ENCODE data around the gene MYEOV.

The MYEOV gene

DNA sequence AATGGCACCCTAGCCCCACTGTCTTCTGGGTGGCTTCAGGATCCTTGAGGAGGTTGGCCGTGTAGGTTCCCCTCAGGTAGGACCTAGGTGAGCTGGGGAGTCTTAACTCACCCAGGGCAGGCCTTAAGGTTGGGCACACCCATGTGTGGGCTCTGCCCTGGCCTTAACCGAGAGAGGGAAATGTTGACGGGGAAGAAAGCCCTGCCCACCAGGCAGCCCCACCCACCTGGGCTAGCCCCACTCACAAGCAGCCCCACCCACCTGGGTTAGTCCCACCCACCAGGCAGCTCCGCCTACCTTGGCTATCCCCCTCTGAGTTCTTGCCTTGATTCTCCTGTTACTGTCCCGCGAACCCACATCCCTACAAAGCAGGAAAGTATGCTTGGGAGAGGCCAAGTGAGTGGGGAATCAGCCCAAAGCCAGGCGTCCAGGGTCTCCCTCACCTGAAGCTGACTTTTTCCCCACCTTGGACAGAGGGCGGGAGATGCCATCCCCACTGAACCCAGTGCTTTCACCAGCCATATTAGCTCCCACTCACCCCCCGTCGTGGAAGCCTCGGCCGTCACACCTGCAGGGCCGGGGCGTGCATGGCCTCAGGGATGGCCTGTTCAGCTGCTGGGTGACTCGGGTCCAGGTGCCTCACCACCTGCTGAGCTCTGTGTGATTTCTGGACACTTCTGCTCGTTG, at the start of gene MYEOV:
MYEOV (plus strand) TSS at position 337 of the 687 bp plus-strand sequence. CDS start 1,200 bp downstream, outside the sequence.
- DNase-seq = no peak

DNA sequence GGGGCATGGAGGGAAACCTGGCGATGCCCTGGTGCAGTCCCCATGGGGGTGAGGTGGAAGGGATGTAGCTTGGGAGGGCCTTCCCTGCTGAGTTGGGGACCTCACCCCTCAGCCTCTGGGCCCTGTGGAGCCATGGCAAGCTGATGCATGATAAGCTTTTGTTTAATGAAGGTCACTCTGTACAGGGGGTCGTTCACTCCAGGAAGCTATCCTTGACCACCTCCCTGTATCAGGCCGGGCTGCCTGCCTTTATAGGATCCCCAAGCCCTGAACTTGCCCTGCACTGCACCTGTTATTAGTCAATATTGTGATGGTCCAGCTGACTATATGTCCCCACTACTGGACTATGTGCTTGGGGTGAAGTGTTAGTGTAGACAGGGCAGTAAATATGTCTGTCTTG, 49.7 kb upstream of the MYEOV start:
- DNase-seq = no peak

DNA sequence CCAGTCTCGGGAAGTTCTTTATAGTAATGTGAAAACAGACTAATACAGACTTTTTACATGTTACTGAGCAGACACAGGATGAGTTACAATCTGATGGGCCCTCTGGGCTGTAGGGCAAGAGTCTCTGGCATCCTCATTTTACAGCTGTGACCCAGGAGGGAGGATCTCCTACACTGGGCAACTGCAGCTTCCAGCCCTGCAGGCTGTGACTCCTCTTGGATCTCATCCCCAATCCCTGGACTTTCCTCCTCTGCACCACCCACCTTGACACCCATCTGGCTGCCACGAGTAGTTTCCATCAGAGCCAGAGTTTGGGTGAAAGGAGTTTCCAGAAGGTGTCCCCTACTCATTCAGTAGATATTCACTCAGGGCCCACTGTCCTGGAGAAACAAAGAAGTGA, 48.9 kb upstream of the MYEOV start:
- DNase-seq = no peak

DNA sequence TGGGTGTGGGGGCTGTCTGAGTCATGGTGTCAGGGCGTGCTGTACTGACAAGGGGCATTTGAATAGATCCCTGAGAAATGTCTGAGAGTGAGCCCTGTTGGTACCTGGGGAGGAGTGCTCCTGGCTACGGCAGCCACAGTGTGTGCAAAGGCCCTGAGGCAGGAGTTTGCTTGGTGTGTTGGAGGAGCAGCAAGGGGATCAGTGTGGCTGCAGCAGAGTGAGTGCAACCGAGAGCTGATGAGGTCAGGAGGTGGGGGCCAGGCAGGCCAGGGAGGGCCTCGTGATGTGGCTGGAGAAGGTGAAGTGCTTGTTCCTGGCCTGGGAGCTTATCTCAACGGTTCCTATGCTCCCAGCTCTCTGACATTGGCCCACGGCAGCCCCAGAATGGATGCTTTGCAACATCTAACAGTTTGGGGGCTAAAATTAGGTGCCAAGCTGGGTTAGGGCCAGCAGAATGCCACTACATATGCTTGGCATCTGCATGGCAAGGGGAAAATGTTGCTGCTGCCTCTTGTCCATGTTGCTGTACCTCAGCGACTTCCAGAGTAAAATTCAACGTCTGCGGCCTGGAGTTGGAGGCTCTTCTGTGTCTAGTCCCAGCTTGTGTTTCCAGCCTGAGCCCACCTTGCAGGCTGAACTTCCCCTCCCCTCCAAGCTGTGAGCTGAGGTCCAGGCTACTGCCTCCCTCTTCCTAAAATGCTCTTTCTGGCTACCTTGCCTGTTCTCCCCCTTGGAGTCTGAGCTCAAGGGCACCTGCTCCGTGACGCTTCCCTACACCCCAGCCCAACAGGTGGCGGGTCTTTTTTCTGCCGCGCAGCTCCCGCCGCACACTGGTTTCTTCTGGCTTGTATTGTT, 48.2 kb upstream of the MYEOV start:
- no peak for DNase-seq

DNA sequence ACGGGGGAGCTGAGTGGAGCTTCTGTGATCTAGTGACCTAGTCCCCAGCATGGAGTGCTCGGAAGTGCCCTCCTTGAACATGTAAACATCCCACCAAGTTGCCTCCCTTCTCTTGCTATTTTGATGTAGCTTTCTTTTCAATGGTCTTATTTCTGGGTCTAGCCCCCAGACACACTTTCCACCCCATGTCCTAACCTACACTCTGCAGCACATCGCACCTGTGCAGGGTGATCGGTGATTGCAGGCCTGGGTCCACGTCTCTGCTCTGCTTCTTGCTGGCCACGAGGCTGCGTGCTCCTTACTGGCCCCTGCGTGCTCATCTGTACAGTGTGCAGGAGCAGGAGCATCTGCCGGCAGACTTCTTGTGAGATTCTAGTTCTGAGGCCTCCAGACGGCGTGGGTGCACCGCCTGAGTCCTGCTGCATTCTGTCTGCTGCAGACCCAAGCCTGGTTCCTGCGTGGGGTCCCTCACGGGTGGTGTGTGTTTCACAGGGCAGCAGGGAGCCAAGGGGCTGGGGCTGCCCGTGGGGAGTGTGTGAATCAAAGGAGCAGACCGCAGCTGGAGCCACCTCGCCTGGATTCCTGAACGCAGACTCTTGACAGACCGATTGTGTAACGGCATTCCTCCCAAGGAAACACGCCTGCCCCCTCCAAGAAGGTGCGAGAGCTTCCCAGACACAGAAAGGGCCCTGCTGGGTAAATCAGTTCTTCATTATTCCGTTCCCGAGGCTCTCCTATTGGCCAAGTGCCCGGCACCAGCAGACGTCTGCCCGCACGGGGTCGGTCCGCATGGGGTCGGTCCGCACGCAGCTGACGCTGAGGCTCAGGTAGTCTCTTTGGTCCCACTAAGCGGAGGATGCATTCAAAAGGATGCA, 44.4 kb upstream of the MYEOV start:
- no peak for DNase-seq

DNA sequence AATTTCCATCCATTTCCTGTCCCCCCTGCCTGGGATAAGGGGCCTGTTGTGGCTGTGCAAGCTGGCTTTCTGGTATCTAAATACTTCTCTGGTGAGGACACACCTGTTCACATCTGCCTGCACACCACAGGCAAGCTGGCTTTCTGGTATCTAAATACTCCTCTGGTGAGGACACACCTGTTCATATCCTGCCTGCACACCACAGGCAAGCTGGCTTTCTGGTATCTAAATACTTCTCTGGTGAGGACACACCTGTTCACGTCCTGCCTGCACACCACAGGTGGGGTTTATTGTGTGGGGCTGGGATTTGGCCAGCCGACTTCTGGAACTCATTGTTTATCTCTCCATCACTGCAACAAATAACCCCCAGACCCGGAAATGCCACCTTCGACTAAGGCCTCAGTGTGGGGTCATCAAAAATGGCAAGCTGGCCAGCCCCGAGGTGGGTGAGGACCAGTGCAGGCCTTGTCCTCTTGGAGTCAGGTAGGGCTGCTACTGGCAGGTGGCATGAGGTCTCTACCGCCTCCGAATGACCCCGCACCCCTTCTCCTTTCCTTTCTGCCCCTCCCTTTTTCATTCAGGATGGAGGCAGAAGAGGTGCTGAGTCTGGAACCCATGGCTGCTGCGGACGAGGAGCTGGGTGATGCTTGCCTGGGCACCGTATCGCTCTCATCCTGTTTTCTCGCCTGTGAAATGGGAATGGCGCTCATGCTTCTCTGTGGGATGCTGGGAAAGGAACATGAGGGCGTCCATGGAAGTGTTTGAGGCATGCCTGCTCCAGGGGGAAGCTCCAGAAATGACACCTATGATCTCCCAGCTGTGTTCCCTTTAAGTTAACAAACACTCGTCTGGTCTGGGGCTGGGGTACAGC, 43.5 kb upstream of the MYEOV start:
- no peak for DNase-seq

DNA sequence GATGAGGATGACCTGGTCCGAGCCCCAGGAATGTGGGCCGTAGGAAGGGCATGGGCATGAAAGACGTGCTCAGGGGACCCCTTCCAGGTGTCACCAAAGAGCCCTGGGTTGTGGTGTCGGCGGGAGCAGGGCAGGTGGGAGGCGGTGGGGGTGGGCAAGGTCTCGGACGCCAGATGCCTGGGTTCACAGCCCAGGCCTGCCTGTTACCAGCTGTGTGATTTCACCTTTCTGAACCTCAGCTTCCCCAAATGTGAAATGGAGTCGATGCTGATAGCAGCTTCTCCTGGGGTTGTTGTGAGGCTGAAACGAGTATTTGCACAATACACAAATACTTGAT, 42.9 kb upstream of the MYEOV start:
- no peak for DNase-seq

DNA sequence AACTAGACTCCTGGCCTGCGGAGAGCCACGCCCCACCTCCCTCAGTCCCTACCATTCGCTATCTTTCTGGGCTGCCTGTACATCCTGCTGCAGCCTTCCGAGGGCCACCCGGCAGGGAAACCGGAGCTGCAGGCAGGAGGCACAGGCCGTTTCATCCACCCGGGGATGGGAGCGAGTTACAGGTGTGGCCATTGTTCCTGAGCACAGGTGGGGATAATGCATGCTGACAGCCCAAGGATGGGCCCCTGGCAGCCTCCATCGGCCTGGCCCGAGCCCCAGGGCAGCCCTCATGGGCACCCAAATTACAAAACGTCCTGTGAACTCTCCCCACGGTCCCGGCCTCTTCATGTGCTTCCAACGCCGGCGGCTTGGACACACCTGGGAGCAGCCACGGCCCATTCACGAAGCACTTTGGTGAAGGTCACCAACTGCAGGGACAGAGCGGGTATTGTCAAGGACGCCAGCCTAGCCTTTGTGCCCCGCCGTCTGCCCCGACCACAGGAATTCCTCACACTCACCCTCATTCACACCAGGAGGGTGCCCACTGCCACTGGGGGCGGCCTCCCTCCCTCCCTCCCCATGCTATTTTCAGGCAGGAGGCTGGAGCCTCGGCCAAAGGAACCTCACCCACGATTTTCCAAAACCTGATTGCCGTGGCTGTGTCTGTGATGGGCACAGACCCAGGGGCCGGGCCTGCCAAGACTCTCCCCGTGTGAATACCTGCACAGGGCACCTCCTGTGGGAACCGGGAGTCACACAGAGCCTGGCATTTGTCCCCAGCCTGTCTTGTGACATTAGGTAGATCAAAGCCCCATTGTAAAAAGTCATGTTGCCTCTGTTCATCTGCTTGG, 42.1 kb upstream of the MYEOV start:
- no peak for DNase-seq

DNA sequence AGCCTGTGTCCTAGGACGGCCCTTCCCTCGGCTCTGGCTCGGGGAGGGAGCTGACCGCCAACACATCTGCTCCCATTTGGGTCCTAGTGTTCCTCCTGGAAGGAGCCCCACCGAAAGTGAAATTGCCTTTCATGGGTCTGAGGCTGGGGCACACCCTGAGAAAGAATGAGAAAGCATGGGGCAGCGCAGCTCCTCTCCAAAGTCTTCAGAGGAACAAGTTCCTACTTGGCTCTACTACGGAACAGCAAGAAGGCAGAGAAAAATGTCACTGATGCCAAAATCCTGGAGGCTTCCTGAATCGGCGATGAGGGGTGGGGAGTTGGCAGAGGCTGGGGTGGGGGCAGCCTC, 41.5 kb upstream of the MYEOV start:
- no peak for DNase-seq

DNA sequence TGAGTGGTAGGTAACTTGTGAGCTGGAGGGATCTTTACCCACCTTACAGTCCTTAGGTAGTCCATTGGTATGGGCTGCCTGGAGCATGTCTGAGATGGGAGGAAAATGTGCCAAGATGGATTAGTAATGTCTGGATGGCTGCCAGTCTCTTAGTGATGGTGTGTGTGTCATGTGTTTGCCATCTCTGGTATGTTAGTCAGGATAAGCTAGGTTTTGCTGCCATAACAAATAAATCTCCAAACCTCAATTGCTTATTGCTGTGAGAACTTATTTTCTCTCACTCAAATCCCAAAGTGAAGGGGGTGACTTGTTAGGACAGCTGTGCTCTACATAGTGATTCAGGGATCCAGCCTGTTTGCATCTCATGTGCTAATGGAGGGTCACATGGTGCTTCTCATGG, 40.9 kb upstream of the MYEOV start:
- DNase-seq = no peak

DNA sequence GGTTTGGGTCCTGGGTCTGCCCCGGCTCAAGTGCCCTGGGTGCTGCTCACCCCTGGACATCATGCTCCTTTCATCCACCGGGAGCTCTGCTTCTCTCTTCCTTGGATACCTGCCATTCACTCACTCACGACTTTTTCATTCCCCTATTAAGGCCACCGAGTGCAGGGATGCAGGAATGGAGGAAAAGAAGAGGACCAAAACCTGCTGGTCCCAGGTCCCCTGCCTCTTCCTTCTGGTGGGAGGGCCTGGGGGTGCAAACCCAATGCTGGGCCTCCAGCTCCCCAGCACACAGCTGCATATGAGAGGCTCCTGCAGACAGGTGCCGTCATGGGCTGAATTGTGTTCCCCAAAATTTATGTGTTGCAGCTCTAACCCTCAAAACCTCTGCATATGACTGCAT, 36.8 kb upstream of the MYEOV start:
- DNase-seq = no peak

DNA sequence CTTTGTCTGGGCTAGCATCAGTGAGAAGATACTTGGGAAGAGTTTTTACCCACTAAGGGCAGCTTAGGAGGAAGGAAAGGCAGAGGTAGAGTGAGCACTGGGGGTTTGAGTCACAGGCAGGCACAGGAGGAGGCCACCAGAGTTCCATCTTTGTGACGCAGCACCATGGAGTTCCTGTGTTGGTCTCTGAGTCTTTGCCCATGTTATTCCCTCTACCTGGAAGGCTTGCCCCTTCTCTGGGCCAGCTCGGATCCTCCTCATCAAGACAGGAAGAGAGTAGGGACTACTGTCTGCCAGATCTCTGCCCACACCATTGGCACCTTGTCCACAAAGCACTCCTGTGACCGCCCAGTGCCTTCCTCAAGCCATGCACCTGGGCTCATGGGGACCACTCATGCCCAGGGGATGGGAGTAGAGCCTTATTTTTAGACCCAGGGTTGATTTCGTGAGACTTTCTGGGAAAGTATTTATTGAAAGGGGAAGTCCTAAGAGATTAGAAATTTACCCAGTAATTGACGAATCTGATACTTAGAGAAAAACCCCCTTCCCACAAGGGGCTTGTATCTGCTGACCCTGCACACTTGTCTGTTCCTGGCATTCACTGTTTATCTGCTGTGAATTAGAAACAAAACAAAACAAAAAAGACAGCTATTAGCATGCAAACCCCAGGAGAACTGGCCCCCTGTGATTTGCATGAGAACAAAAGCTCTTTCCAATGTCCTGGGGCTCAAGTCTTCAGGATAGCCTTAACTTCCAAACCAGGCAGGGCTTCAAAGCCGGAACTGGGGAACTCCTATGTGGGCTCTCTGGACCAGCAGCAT, 35.9 kb upstream of the MYEOV start:
- DNase-seq = no peak

DNA sequence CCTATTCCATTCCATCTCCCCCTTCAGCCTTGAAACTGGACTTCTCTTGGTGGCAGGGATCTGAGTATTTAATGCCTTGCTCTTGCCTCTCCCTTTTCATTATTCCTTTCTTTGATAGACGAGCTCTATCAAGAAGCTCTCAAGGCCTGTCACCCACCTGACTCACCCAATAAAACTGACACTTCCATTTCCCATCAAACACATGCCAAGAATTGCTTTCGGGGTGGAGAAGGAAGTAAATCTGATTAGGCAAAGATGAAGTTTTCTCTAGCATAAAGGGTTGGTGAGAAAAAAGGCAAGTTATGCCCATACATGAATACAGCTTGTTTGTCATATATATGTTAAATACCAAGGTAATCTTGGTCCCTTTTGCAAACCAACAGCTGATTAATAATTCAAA, 34.9 kb upstream of the MYEOV start:
- DNase-seq = no peak

DNA sequence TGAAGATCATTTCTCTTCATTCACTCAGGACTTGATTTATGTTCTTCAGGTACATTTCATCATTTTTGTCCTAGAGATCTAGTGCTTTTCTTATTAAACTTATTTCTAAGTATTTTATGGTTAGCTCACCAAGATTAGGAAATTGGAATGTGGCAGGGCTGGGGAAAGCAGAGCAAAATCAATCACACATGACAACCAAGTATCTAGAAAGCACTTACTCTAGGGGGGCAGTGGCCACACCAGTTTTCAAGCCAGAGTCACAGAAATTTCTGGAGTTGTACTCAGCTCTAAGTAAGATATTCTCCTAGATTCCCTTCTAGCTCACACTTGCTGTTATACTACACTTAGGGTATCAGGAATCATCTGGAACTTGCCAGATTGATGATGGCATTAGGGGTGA, 33.3 kb upstream of the MYEOV start:
- no peak for DNase-seq

DNA sequence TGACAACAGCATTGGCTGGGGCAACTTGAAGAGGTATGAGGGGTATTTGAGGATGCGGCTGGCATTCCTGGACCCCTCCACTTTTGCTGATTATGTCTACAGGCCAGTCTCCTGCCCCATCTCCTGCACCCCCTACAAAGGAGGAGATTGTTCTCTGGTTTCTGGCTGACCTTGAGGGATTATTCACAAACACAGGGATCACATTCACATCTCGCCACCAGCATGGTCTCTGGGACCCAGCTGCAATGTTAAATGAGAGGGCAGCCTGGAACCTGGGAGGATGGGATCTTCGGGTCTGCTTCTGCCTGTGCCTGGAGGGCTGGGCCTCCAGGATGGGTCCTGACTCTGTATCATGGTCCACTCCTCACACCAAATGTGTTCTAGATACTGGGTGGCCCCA, 32.8 kb upstream of the MYEOV start:
- no peak for DNase-seq

DNA sequence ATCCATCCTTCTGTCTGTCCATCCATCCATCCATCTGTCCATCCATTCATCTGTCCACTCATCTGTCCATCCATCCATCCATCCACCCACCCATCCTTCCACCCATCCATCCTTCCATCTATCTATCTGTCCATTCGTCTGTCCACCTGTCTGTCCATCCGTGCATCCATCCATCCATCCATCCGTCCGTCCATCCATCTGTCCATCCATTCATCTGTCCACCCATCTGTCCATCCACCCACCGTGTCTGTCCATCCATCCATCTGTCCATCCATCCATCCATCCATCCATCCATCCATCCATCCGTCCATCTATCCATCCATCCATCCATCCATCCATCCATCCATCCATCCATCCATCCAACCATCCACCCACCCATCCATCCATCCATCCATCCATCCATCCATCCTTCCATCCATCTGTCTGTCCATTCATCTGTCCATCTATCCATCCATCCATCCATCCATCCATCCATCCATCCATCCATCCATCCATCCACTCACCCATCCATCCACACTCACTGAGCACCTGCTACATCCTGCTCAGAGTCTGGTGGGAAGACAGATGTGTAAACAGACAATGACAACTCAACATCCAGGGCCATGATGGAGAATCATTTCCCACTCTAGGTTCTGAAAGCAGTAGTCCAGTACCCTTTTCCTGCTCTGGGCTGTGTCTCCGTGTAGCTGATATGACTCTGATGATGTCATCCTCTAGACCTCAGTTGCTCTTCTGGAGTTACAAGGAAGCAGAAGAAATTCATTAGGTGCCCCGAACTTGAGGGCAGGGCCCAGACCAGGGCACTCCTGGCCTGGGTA, 30.8 kb upstream of the MYEOV start:
- no peak for DNase-seq

DNA sequence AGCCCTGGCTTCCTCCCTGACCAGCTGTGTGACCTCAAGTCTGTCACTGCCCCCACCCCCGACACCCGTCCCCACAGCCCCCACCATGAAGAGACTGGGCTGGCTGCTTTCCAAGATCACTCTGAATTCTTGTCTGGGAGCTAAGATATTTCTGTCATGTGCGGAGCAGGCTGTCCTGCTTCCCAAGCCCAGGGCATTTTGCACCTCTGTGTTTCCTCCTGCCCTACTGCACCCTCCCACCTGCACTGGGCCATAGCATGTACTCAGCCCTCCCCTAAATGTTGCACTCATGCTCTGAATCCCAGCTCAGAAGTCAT, 30.3 kb upstream of the MYEOV start:
- DNase-seq = no peak

DNA sequence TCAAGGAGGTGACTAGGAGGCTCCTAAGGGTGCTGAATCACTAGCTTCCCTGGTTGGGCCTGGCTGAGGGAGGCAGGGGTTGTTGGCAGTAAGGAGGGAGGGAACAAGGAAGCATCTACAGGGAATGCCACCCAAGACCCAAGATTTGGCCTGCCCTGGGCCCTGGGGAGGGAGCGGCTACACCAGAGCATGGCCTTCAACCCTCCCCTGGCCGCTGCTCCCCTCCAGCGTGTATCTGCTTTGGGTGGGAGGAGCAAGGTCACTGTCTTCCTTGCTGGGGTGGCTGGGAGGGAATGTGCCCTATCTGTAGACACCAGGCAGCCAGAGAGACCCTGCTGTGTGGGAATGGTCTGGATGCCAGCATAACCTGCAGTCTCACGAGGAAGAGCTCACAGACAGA, 29.5 kb upstream of the MYEOV start:
- no peak for DNase-seq

DNA sequence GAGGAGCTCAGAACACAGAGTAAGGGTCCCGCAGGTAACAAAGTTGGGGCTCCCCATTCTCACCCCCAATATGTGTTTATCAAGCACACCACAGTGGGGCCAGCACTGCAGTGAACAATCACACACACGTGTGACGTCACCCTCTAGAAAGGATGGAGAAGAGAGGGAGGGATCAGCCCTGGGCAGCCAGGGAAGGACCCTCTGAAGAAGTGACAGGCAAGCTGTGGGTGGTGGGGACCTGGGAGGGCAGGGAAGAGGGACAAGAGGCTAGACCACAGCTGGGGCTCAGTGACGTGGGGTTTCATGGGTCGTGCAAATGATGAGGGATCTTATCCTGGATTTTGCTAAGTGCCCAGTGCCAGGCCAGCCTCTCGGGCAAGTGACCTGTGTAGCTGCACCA, 28.7 kb upstream of the MYEOV start:
- no peak for DNase-seq

DNA sequence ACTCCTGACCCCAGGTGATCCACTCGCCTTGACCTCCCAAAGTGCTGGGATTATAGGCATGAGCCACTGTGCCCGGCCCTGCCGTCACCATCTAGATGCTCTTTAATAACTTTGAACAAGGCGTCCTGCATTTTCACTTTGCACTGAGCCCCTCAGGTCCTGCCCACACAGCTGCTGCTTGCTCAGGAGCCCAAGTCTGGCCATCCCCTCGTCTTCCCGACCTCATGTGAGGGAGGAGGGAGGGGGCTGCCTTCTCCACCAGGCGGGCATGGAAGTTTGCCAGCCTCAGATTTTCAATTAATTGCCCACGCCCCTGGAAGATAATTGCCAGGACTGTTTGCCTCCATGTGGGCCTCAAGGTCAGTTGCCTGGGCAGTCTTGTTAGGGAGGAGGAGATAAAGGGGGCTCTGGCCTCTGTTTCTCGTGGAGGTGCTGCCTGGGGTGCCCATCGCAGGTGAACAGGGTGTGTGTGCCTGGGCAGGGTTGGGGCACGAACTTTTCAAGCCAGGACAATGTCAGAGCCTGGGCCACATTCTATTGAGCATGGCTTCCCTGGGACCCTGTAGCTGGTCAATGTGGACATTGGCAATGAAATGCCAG, 27.9 kb upstream of the MYEOV start:
- no peak for DNase-seq
